Astrocyte of the spinal cord (primary cell): Measurements from ENCODE around the gene ZNF628.

Source experiments
- DNase-seq: peaks from one replicate; pipeline ENCODE4 v3.0.0; 2011; ENCODE audit warnings: low read depth, low spot score
- H3K4me3 ChIP-seq: 2 replicates; pipeline ENCODE4 v1.5.1; 2011; ENCODE audit warnings: low read depth, mild to moderate bottlenecking, low read length, moderate library complexity
- CTCF ChIP-seq: IDR thresholded peaks from 2 replicates; pipeline ENCODE4 v1.5.1; 2012; ENCODE audit warnings: low read depth, mild to moderate bottlenecking, low read length, inconsistent platforms
- in situ Hi-C: cut with HindIII; loops from 2 replicates; pipeline ENCODE4 v1.10.0; 2017; ENCODE audit warnings: low sequenced_read_pairs

Gene ZNF628

GRCh38 chr19:55483706-55484592, 7.5 kb downstream of the ZNF628 start:
- DNase-seq: no peak
- peak overlapping the region; percentile 73 for H3K4me3 ChIP-seq
- in situ Hi-C loops: no loop called here
- TF ChIP-seq CTCF: no peak

DNA sequence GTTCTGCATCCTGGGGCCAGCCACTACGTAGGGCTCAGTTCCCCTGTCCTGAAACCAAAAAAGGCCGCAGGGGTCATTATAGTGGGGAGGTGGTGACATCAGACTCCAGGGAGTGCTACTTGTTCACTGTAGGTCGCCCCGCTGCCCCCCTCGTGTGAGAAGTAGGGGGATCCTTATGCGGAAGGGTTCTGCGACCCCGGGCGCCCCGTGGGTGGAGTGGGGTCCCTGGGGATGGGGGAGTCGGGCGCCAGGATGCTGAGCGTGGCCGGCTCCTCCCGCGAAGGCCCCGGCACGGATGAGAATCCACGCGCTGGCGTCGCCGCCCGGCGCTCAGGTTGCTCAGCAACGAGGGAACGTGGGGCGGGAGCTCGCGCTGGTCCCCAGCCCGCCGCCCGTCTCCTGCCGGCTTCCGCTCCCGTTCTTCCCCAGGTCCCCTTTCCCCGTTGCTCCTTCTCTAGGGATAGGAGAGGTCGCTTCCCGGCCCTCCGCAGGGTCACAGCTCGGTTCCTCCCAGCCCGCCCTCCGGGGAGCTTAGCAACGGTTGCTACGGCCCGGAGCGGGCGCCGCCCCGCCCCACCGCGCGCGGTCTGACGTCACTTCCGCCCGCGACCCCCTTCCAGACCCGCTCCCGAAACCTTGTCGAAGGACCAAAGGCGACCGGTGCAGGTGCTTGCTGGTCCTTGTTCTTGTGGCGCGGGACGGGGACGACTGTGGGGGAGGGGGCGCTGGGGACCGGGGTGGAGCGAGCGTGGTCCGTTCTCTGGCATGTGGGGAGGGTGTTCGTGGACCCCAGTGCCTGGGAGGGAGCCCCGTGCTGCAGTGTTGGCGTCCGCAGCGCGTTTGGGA, 8.4 kb downstream of the ZNF628 start, which contains the start of gene NAT14:
Gene NAT14, plus strand, starts transcription at position 596 of the 846 bp plus-strand sequence. CDS start 521 bp downstream, outside the sequence.
- in situ Hi-C loops: no loop called here
- H3K4me3 ChIP-seq: peak within 1 kb of the TSS; percentile 73
- peak; percentile 60 for DNase-seq
- no peak for TF ChIP-seq CTCF

- DNase-seq: no peak
- in situ Hi-C loops: no loop called here
- H3K4me3 ChIP-seq: peak overlapping the region; percentile 73
- no peak for TF ChIP-seq CTCF
Observed at GRCh38 chr19:55485439-55486011, 9.1 kb downstream of the ZNF628 start.

DNA sequence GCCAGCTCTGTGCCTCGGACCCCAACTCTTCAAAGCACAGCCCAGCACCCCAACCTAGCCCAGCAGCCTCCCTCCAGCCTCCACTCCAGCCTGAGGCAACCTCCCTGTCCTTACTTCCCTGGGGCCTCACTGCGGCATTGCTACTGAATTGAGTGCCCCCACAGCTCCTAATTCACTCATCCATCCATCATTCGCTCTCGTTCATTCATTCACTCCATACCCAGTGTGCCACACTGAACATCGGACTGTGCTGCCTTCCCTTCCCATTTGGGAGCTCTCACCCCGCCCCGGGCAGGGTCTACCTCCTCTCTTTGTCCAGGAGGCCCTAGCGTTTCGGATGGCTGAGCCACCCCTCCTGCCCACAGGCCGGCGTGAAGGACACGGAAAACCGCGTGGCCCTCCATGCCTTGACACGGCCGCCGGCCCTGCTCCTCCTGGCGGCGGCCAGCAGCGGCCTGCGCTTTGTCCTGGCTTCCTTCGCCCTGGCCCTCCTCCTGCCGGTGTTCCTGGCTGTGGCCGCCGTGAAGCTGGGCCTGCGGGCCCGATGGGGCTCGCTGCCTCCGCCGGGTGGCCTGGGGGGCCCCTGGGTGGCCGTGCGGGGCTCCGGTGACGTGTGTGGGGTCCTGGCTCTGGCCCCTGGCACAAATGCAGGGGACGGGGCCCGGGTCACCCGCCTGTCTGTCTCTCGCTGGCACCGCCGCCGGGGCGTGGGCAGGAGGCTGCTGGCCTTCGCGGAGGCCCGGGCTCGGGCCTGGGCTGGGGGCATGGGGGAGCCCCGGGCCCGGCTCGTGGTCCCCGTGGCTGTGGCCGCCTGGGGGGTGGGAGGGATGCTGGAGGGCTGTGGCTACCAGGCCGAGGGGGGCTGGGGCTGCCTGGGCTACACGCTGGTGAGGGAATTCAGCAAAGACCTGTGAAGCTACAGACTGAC, 9.9 kb downstream of the ZNF628 start:
- no peak for DNase-seq
- peak overlapping the region; percentile 73 for H3K4me3 ChIP-seq
- in situ Hi-C loops: no loop called here
- no peak for TF ChIP-seq CTCF

- in situ Hi-C loops: no loop called here
- H3K4me3 ChIP-seq: peak overlapping the region; percentile 10
- TF ChIP-seq CTCF: no peak
- peak; percentile 96 for DNase-seq
Observed at GRCh38 chr19:55486971-55487923, 10.8 kb downstream of the ZNF628 start.
